Measurements from ENCODE around the gene FOXRED1.

Gene FOXRED1

DNA sequence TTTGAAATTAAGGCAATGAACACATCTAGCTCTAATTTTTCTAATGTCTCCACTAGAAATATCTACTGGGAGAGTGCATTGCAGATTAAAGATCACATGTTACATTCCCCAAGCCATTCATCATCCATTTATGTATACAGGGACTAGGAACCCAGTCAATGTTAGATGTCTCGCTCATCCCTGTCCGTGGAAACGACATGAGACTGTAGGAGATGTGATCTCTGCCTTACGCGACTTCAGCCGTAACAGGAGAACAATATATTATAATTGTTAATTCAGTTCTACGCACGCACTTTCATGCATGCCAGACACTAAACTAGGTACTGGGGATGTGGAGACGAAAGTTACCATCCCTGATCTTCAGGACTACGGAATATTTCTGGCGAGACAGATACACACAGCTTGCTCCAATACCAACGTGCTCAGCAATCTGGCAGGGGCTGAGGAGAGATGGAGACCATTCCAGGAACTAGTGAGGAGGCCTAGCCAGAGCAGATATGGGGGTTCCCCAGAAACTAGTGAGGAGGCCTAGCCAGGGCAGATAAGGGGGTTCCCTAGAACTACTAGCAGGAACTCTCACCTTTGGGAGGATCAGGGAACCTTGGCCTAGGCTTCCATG is 35.6 kb downstream of the FOXRED1 start:
- no peak for TF ChIP-seq EP300 (IDR thresholded peaks at IDR 0.05; ENCODE audit: borderline replicate concordance)
- TF ChIP-seq NFIC (IDR thresholded peaks at IDR 0.05): no peak
- no peak for TF ChIP-seq CREB1 (IDR thresholded peaks at IDR 0.05; ENCODE audit: low read depth)
- no peak for TF ChIP-seq TAF1 (IDR thresholded peaks at IDR 0.05; ENCODE audit: low read depth)
- no peak for TF ChIP-seq CEBPB (IDR thresholded peaks at IDR 0.05)
- TF ChIP-seq, protein P1, sequence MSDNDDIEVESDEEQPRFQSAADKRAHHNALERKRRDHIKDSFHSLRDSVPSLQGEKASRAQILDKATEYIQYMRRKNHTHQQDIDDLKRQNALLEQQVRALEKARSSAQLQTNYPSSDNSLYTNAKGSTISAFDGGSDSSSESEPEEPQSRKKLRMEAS (IDR thresholded peaks at IDR 0.05): no peak
- no peak for TF ChIP-seq FOXM1 (IDR thresholded peaks at IDR 0.05; ENCODE audit: borderline replicate concordance, low read depth)
- no peak for TF ChIP-seq RAD21 (IDR thresholded peaks at IDR 0.05; ENCODE audit: low read depth)
- TF ChIP-seq, protein P2, sequence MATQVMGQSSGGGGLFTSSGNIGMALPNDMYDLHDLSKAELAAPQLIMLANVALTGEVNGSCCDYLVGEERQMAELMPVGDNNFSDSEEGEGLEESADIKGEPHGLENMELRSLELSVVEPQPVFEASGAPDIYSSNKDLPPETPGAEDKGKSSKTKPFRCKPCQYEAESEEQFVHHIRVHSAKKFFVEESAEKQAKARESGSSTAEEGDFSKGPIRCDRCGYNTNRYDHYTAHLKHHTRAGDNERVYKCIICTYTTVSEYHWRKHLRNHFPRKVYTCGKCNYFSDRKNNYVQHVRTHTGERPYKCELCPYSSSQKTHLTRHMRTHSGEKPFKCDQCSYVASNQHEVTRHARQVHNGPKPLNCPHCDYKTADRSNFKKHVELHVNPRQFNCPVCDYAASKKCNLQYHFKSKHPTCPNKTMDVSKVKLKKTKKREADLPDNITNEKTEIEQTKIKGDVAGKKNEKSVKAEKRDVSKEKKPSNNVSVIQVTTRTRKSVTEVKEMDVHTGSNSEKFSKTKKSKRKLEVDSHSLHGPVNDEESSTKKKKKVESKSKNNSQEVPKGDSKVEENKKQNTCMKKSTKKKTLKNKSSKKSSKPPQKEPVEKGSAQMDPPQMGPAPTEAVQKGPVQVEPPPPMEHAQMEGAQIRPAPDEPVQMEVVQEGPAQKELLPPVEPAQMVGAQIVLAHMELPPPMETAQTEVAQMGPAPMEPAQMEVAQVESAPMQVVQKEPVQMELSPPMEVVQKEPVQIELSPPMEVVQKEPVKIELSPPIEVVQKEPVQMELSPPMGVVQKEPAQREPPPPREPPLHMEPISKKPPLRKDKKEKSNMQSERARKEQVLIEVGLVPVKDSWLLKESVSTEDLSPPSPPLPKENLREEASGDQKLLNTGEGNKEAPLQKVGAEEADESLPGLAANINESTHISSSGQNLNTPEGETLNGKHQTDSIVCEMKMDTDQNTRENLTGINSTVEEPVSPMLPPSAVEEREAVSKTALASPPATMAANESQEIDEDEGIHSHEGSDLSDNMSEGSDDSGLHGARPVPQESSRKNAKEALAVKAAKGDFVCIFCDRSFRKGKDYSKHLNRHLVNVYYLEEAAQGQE (IDR thresholded peaks at IDR 0.05; ENCODE audit: low read depth): no peak

DNA sequence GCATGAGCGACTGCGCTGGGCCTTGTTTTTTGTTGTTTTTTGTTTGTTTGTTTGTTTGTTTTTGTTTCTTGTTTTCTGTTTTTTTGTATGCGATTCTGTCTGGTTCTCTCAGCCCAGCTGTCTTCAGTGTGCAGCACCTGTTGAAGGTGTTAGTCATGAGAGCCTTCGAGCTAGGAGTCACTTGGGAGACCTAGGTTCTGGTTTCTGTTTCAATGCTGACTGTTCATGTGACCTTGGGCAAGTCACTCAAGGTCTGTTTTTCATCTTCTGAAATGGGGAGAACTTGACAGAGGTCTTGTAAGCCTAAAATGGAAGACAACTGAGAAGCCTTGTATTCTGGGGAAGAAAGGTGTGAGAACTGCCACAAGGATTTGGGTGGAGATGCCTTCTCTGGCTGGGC is 36.7 kb downstream of the FOXRED1 start:
- no peak for TF ChIP-seq CREB1 (IDR thresholded peaks at IDR 0.05; ENCODE audit: low read depth)
- no peak for TF ChIP-seq FOXM1 (IDR thresholded peaks at IDR 0.05; ENCODE audit: borderline replicate concordance, low read depth)
- TF ChIP-seq ZBTB7A (IDR thresholded peaks at IDR 0.05; ENCODE audit: low read depth): no peak
- TF ChIP-seq TCF12 (IDR thresholded peaks at IDR 0.05; ENCODE audit: low read depth): no peak
- TF ChIP-seq, protein P2 (IDR thresholded peaks at IDR 0.05; ENCODE audit: low read depth): no peak
- no peak for TF ChIP-seq EGR1 (IDR thresholded peaks at IDR 0.05)
- TF ChIP-seq, protein P1 (IDR thresholded peaks at IDR 0.05): no peak
- no peak for TF ChIP-seq RAD21 (IDR thresholded peaks at IDR 0.05; ENCODE audit: low read depth)
- no peak for TF ChIP-seq NFIC (IDR thresholded peaks at IDR 0.05)
- no peak for TF ChIP-seq EP300 (IDR thresholded peaks at IDR 0.05; ENCODE audit: borderline replicate concordance)
- TF ChIP-seq, protein P3, sequence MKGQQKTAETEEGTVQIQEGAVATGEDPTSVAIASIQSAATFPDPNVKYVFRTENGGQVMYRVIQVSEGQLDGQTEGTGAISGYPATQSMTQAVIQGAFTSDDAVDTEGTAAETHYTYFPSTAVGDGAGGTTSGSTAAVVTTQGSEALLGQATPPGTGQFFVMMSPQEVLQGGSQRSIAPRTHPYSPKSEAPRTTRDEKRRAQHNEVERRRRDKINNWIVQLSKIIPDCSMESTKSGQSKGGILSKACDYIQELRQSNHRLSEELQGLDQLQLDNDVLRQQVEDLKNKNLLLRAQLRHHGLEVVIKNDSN (IDR thresholded peaks at IDR 0.05): no peak
- TF ChIP-seq YY1 (IDR thresholded peaks at IDR 0.05; ENCODE audit: low read depth): no peak
- no peak for TF ChIP-seq TEAD4 (IDR thresholded peaks at IDR 0.05)

DNA sequence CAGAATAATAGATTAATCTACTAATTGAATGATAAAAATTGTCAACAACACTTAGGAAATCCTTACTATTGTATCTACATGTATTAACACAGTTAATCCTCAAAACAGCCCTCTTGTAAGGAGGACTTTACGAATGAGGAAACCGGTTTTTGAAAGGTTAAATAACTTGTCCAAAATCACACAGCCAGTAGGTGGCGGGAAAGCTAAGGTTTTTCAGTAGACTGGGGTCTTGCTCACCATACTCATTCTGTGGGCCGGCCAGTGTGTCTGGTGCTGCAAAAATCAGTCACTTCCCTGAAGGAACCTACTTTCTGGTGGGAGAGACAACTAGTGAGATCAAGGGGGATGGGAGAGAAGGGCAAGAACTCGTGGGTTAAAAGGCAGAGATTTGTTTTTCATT is 38.8 kb downstream of the FOXRED1 start:
- TF ChIP-seq NFIC (IDR thresholded peaks at IDR 0.05): no peak
- TF ChIP-seq RAD21 (IDR thresholded peaks at IDR 0.05; ENCODE audit: low read depth): peak; percentile 28; the same call in 1 of the 2 replicates

DNA sequence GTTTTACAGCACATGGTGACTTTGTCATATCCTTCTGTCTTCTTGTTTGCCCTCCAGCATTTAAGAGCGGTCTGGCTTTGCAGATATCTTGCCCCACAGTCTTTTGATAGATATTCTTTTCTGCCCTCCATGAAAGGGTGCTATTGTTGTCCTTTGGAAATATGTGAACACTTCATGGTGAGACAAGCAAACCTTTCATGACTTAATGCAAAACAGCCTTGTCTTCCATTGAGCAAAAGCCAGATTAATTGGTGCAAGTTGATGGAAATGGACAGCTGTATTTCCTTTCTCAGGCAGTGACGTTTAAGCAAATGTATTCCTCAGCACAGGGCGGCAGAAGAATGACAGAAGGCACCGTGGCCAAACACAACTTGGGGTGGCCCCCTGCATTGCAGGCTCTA is 39.3 kb downstream of the FOXRED1 start:
- TF ChIP-seq, protein P3 (IDR thresholded peaks at IDR 0.05): no peak
- TF ChIP-seq FOXM1 (IDR thresholded peaks at IDR 0.05; ENCODE audit: borderline replicate concordance, low read depth): no peak
- TF ChIP-seq EGR1 (IDR thresholded peaks at IDR 0.05): no peak
- no peak for TF ChIP-seq RAD21 (IDR thresholded peaks at IDR 0.05; ENCODE audit: low read depth)
- no peak for TF ChIP-seq ZBTB7A (IDR thresholded peaks at IDR 0.05; ENCODE audit: low read depth)
- no peak for TF ChIP-seq EP300 (IDR thresholded peaks at IDR 0.05; ENCODE audit: borderline replicate concordance)
- TF ChIP-seq CEBPB (IDR thresholded peaks at IDR 0.05): no peak
- no peak for TF ChIP-seq TAF1 (IDR thresholded peaks at IDR 0.05; ENCODE audit: low read depth)
- TF ChIP-seq, protein P2 (IDR thresholded peaks at IDR 0.05; ENCODE audit: low read depth): no peak

All from Ishikawa (cell line).